ENCODE measurements around the gene FSTL4.
"Not testable (repeated sequence)": the region's sequence is repeated elsewhere in the genome, so short reads cannot be mapped to it uniquely, and the experiment has no call there.

The FSTL4 gene

GRCh38 chr5:133453084-133453780 lies 159.1 kb downstream of the FSTL4 start:
- no peak for DNase-seq

GRCh38 chr5:133451926-133452325 lies 160.4 kb downstream of the FSTL4 start:
- no peak for DNase-seq

GRCh38 chr5:133450286-133450685 lies 162.1 kb downstream of the FSTL4 start:
- no peak for DNase-seq

GRCh38 chr5:133449181-133449580 lies 163.2 kb downstream of the FSTL4 start:
- no peak for DNase-seq

GRCh38 chr5:133446440-133446839 lies 165.9 kb downstream of the FSTL4 start:
- DNase-seq, result no peak

GRCh38 chr5:133445744-133446143 lies 166.6 kb downstream of the FSTL4 start:
- DNase-seq, result peak; percentile 2

- not testable (repeated sequence) for DNase-seq
Measured at GRCh38 chr5:133445204-133445603, 167.1 kb downstream of the FSTL4 start.

- DNase-seq, result no peak
Measured at GRCh38 chr5:133444711-133445110, 167.6 kb downstream of the FSTL4 start.

GRCh38 chr5:133441166-133441815 lies 171.1 kb downstream of the FSTL4 start:
- DNase-seq, result no peak

GRCh38 chr5:133440467-133441115 lies 171.8 kb downstream of the FSTL4 start:
- DNase-seq, result no peak

GRCh38 chr5:133439859-133440258 lies 172.5 kb downstream of the FSTL4 start:
- no peak for DNase-seq

GRCh38 chr5:133438487-133438886 lies 173.9 kb downstream of the FSTL4 start:
- no peak for DNase-seq

GRCh38 chr5:133434336-133434735 lies 178.0 kb downstream of the FSTL4 start:
- no peak for DNase-seq

GRCh38 chr5:133433641-133434040 lies 178.7 kb downstream of the FSTL4 start:
- no peak for DNase-seq

GRCh38 chr5:133432956-133433532 lies 179.3 kb downstream of the FSTL4 start:
- no peak for DNase-seq

GRCh38 chr5:133431326-133431865 lies 180.9 kb downstream of the FSTL4 start:
- DNase-seq, result no peak

- no peak for DNase-seq
Measured at GRCh38 chr5:133430095-133430494, 182.2 kb downstream of the FSTL4 start.

GRCh38 chr5:133429046-133429445 lies 183.3 kb downstream of the FSTL4 start:
- no peak for DNase-seq

GRCh38 chr5:133428072-133428660 lies 184.2 kb downstream of the FSTL4 start:
- no peak for DNase-seq

- DNase-seq, result no peak
Measured at GRCh38 chr5:133427121-133427777, 185.1 kb downstream of the FSTL4 start.

GRCh38 chr5:133426264-133426663 lies 186.1 kb downstream of the FSTL4 start:
- DNase-seq, result no peak

GRCh38 chr5:133425764-133426163 lies 186.6 kb downstream of the FSTL4 start:
- DNase-seq, result no peak

GRCh38 chr5:133425222-133425621 lies 187.1 kb downstream of the FSTL4 start:
- no peak for DNase-seq

Data from NCI-H526 treated with DMSO at 0.1 percent for 48 hours (cell line).